ENCODE measurements around the gene SPON1.
"Not testable (repeated sequence)": the region's sequence is repeated elsewhere in the genome, so short reads cannot be mapped to it uniquely, and the experiment has no call there.

The SPON1 gene

DNA sequence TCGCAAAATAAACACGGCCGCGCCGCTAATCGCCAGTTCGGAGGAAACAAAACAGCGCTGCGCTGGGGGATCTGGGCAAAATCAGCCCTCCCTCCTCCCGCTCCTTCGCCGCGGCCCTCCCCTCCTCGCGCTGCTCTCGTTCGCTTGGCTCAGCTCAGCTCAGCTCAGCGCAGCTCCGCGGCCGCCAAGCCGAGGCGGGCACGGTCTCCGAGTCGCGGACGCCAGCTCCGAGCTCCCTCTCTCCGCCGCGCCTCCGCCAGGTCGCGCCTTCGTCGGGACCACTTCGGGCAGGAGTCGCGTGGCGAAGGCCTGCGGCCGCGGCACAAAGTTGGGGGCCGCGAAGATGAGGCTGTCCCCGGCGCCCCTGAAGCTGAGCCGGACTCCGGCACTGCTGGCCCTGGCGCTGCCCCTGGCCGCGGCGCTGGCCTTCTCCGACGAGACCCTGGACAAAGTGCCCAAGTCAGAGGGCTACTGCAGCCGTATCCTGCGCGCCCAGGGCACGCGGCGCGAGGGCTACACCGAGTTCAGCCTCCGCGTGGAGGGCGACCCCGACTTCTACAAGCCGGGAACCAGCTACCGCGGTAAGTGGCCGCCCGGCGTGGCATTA is at the start of gene SPON1:
Gene SPON1, plus strand, starts transcription at position 162 of the 607 bp plus-strand sequence. Its CDS starts 182 bp downstream, at position 344.
- peak in 1 of 2 experiments; percentile 64 for DNase-seq

DNA sequence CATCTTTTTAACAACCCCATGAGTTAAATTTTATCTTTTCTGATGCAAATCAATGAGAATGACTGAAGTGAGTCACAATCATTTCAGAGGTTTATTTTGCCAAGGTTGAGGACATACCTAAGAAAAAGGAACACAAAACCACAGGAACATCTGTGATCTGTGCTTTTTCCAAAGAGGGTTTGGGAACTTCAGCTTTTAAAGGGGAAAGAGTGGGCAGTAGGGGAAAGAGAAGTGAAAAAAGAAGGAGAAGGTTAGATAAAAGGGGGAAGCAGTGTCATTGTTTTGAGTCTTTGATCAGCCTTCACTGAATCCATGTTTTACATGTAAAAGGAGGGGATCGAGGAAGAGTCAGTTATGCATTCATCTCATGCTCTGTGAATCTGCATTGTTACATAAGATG is 45.3 kb upstream of the SPON1 start:
- no peak for DNase-seq

DNA sequence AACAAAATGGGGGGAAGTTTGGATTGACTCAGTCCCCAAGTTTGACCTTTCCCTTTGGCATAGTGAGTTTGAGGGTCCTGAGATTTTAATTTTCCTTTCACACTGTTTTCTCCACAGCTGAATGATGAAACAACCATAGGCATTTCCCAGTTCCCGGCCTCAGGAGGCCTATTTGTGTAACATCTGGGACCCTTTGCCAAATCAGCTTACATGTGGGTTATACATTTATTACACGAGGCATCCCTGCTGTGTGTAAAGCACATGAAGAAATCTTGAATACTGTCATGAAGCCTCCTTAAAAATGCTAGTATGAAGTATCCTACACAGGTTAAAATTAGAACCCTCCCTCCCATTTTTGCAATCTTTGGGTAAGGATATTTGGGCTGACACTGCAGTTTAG is 44.6 kb upstream of the SPON1 start:
- no peak for DNase-seq

DNA sequence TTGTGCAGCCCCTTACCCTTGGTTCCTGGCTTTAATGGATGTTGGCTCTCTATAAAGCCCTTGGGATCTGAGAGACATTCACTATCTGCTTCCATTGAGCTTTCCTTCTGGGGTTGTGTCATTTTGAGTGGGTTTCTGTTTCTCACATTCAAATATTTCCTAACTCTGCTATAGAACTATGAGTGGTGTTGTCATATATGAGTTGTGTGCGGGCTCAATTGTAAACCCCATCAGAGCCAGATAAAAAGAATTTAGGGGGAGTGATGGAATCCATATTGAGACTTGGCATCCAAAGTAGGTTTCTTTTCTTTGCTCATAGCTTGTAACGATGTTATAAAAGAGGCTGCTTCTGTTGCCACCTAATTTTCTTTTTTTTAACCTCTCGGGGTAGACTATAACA is 41.8 kb upstream of the SPON1 start:
- DNase-seq: no peak

DNA sequence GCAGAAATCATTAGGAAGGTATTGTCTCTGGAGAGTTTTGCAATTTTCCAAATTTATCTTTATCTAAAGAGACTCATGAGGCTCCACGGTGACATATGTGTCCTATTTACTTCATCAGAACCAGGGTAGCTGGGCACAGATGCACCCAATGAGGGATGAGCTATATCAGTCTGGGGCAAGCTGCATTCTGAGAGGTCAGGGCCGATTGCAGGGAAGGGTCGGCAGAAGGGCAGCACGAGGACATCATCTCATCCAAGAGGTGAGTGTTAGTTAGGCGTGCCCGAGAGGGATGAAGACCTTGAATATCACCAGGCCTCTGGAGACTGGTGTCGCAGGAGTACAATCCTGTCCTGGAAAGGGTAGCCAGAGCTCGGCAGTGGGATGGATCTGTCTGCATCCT is 41.0 kb upstream of the SPON1 start:
- no peak for DNase-seq

DNA sequence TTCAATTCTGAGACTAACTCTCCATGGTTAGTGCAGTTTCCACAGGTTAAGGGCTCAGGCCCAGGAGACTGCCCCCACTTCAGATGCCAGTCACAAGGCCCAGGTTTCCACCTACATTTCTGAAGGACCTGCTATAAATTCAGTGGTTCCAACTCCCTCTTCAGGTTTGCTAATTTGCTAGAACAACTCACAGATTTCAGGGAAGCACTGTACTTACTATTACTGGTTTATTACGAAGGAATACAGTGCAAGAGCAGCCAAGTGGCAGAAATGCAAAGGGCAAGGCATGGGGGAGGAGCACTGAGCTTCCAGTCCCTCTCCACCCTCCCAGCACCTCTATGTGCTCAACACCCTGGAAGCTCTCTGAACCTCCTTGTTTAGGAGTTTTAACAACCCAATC is 39.3 kb upstream of the SPON1 start:
- no peak for DNase-seq

DNA sequence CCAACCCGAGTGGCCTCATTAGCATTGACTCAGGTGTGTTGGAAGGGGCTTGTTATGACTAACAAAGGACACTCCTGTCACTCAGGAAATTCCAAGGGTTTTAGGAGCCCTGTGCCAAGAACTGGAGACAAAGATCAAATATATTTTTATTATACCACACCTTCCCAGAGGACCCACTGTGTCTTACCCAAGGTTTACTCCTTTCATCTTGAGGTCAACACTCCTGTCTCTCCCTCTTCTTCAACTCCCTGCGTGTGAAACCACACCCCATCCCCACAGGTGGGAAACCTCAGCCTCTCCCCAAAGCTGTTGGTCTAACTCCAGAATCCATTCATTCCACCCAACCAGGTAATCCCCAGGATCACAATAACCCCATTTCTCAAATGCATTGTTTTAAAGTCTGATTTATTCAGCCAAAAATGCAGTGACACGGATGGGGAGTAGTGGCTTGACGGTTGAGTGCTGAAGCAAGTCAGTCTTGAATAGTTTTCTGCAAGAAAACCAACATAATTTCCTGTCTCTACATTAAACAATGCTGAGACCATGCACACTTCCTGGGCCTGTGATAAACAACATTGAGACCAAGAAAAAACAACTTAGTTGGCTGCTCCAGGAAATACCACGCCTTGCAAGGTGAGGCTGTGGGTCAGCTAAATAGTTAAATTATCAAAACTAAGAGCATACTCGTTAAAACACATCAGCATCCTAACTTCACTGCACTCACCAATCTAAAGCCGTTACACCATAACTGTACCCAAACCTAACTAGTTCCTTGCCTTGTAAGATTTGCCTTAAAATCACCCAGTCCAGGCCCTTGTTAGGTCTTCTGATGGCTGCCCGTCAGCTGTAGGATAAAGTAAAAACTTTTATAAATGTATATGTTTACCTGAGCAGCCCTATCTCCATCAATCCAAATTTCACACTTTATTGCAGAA is 38.5 kb upstream of the SPON1 start:
- DNase-seq: no peak

DNA sequence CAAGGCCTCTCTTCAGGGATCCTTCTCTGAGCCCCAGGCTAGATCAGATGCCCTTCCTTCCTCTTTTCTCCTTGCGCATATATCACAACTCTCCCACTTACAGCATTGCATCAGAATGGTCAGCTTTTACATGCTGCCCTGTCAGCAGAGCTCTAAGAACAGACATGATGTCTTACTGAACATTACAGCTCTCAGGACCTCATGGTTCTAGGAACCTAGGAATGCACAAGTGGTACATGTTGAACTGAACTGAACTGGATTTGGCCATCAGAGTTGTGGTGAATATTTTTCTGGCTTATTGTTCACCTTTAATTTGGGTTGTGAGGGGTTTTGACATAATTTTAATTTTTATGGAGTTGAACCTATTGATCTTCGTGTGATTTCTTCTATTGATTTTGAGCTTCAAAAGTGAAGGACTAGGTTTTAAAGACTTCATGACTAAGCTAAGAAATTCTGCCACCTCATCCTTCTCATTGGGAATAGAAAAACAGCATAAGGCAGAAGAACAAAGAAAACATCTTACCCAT is 37.7 kb upstream of the SPON1 start:
- no peak for DNase-seq

DNA sequence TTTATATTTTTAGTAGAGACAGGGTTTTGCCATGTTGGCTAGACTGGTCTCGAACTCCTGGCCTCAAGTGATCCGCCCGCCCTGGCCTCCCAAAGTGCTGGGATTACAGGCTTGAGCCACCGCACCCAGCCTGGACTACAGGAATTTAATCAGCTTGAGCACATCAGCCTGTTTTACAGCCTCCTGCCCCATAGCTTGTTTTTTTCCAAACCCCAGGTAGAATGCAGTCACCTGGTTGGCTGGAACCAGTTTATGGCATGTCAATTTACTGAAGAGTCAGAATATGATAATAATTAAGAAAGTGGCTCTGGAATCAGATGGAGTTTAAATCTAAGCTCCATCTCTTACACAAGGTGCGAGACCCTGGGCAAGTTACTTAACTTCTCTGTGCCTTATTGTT is 36.2 kb upstream of the SPON1 start:
- not testable (repeated sequence) for DNase-seq

DNA sequence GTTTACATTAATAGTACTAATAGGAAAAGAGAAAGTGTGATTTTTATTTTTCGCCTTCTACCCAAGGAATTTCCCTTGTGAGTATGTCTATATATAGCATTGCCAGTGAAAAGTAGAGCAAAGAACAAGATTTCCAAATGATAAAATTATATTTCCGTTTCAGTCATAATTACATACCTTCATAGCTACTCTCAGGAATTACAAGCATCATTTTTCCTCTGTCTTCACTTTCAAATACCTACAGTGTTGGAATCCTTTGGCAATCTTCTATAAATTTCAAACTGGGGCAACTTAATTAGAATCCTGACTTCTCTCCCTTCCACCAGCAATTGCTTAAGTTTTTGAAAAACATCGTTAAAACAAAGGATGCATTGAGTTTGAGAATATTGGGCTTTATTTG is 35.5 kb upstream of the SPON1 start:
- no peak for DNase-seq

DNA sequence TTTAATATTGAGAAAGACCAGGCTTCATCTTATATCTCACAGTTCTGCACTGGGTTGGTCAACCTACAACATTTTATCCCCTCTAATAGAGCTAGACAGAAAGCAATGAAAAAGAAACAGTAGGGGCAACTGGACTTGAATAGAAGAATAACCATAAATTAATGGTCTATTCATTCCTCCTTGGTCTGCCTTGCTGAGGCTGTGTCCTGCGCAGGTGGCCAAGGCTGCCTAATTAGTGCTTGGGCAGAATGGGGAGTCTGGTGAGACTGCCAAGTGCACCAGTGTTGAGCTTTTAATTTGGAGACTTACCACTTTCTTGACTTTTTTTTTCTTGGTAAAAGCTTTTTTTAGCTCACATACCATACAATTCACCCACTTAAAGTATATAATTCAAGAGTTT is 35.0 kb upstream of the SPON1 start:
- no peak for DNase-seq

DNA sequence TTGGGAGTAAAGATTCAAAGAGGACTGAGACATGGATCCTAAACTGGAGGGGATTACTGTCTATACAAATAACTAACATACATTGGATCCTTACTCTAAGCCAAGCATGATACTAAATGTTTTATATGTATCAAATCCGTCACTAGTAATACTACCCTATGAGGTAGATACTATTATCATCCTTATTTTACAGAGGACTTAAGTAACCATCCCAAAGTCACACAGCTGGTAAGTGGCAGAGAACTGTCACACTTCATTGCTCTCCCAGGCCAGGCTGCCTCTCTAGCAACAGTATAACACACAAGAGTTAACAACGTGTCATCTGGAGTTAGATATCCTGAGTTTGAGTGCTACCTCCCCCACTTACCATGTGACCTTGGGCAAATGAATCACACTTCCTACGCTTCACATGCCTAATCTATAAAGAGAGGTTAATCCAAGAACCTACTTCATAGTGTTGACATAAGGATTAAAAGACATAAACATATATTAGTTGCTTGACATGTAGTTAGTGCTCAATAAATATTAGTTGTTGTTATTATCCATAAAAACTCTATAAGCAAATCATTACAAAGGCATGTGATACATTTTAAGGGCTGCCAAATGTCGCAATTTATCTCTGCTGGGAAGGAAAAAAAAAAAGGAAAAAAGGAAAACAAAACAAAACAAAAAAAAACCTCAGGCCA is 33.8 kb upstream of the SPON1 start:
- DNase-seq: peak; percentile 54 to 75

DNA sequence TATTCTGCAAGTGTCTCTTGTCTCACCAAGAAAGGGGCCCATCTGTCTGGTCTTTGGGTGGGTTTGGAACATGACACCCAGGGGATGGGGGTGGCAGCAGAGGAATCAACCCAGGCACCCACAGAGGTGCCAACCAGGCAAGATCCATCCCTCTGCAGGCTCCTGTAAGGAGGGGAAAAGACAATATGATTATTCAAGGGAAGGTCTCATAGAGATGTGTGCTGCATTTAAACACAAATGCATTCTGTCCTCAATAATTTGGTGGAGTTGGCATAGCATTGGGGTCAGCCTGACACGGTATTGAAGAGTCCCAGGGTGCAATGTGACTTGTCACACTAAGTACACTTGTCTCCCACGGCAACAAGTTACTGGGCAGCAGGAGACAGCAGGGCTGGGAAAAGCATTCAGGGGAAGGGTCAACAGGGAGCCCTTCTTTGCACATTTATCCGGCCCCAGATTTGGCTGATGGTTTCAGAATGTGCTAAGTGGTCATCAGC is 33.1 kb upstream of the SPON1 start:
- peak; percentile 32 to 63 for DNase-seq

DNA sequence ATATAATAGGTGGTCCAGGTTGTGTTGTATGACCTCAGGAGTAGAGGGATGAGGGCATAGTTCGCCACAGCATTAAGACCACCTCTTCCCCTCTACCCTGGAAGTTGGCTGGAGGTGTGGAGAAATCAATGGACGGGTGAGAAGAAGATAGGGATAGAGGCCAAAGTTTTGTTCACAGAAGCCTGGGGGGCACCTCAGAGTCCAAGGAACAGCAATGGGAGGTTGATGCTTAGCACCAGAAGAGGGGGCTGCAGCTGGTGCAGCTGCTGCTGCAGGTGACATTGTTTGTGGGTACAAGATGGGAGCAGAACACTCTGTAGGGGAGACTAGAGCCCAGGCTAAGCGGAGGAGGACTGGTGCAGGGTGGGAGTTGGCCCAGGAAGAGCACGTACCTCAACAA is 31.2 kb upstream of the SPON1 start:
- DNase-seq: no peak

DNA sequence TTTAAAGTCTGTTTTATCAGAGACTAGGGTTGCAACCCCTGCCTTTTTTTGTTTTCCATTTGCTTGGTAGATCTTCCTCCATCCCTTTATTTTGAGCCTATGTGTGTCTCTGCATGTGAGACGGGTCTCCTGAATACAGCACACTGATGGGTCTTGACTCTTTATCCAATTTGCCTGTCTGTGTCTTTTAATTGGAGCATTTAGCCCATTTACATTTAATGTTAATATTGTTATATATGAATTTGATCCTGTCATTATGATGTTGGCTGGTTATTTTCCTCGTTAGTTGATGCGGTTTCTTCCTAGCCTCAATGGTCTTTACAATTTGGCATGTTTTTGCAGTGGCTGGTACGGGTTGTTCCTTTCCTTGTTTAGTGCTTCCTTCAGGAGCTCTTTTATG is 25.4 kb upstream of the SPON1 start:
- not testable (repeated sequence) for DNase-seq

DNA sequence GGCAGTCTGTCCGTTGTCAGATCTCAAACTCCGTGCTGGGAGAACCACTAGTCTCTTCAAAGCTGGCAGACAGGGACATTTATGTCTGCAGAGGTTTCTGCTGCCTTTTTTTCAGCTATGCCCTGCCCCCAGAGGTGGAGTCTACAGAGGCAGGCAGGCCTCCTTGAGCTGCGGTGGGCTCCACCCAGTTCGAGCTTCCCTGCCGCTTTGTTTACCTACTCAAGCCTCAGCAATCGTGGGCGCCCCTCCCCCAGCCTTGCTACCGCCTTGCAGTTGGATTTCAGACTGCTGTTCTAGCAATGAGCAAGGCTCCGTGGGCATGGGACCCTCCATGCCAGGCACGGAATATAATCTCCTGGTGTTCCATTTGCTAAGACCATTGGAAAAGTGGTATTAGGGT is 23.7 kb upstream of the SPON1 start:
- not testable (repeated sequence) for DNase-seq

DNA sequence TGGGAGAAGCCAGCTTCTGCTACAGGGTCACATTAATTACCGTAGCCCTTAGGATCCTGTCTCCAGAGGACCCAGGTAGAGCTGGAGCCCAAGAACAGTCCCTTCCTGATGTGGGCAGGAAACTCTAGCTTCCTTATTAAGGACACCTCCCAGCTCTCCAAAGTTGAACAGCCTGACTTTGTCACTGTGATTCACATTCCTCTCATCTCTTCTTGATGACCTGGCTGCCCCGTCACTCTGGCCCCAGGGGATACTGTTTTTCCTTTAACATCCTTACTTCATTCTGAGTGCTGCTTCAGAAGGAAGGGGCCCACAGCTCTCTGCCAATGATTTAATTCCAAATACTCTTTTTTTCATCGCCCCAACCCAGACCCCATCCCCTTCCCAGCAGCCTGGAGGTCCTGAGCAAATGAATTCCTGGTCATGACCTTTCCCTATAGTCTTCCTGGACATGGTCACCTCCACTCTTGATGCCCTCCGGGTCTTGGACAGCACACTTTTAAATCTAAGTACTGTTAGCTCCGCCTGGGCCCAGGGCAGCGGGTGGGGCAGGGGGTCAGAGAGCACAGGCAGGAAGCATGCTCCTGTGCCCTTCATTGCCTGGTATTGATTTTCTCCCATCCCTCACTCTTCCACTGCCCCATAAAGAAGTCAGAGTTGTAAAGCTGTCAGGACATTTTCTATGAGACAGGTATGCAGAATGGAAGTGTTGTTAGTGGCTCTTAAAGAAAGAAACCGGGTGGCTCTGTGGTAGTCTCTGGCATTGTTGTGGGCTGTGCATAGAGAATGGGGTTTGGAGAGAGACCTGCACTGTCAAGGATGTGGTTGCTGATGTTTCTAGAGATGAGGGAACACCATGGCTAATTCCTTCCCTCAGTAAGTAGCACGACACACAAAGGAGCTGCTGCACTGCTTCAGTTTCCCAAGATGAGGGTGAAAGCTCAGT is 22.3 kb upstream of the SPON1 start:
- DNase-seq: no peak

DNA sequence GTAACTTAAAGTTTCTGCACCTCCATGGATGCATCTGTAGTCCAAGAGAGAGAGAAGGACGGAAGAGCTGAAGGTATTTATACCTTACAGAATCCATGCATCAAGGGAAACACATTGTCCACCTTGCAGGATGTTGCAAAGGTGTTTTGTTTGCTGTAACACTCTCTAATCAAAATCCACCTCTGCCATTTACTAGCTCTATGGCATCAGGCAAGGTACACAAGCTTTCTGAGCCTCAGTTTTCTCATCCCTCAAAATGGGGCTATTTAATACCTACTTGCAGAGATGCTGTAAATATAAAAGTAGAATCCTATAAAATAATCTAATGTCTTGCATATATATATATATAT is 21.6 kb upstream of the SPON1 start:
- no peak for DNase-seq

DNA sequence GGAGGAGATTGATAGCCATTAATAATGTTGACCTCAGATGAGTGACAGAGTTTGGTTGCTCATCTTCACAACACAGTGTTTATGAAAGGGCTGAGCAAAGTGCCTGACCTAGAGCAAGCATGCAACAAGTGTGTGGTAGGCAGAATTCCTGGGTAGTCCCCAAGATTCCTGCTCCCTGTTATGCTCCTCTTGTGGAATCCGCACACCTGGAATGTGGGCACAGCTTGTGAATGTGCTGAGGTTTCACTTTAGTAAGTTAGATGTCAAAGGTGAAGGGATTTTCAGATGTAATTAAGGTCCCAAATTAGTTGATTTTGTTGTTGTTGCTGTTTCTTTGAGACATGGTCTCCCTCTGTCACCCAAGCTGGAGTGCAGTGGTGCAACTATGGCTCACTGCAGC is 20.7 kb upstream of the SPON1 start:
- DNase-seq: no peak

DNA sequence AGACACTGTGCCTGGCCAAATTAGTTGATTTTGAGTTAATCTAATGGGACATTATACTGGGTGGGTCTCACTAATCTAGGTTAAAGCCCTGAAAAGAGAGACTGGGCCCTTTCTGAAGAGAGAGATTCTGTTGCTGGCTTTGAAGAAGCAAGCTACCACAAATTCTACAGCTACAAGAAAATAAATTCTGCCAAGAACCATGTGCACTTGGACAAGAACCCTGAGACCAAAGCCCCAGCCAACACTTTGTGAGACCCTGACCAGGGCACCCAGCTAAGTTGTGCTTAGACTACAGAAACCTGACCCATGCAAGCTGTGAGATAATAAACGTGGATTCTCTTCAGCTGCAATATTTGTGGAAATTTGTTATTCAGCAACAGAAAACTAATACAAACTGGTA is 20.1 kb upstream of the SPON1 start:
- no peak for DNase-seq

DNA sequence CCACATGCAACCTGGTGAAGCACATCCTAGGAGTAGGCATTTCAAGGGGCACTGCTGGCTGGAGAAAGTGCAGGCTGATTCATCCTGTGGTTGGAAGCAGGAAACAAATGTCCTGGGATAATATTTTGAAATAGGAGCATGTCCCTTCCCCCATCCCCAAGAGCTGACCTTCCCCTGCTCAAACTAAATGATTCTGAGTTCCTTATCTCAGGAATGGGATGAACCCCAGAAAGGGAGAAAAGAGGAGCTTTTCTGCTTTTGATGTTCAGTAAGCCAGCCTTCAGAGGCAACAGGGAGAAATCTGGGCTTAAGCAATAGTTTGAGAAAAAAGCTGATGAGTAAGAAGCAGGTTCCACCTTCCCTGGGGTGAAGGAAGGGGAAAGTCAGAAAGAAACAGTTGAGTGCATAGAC is 19.5 kb upstream of the SPON1 start:
- DNase-seq: no peak

DNA sequence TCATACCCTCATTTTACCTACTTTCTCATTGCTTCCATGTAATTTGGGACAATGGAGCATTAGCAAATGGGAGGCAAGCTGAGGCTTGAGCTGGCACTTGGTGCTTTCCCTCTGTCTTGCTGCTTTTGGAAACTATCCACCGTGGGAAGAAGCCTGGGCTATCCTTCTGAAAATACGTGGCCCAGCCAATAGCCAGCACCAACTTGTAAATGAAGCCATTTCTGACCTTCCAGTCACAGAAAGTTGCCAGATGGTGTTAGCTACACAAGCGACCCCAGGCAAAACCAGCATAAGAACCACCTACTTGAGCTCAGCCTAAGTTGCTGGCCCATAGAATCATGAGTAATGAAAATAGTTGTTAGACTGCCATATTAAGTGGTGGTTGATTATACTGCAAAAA is 18.5 kb upstream of the SPON1 start:
- peak in 1 of 2 experiments; percentile 14 for DNase-seq

Data from NCI-H524 (cell line).